Nucleus accumbens (tissue), 56 donors: Measurements from ENCODE around the gene STXBP6.
A peak's percentile ranks its signal among the peaks of the same experiment; 100 is the strongest.

ENCODE experiments used
- DNase-seq, 56 donors: peaks; one replicate each; lab custom pipeline; 2025; lab: John Stamatoyannopoulos, UW

STXBP6 gene

GRCh38 chr14:25052921-25053320 lies 3.0 kb upstream of the STXBP6 start:
- DNase-seq: no peak

GRCh38 chr14:25052385-25052784 lies 2.4 kb upstream of the STXBP6 start:
- no peak for DNase-seq

GRCh38 chr14:25050269-25051150 lies 563 bp upstream of the STXBP6 start:
- DNase-seq: peak in 7 of 56 donors; percentile 4 to 66 (median 35)

- peak in 12 of 56 donors; percentile 37 to 64 (median 50) for DNase-seq
Observed at GRCh38 chr14:25049093-25049567, 817 bp downstream of the STXBP6 start.

GRCh38 chr14:25048170-25049016 lies 1.6 kb downstream of the STXBP6 start:
- peak in 32 of 56 donors; percentile 5 to 70 (median 29) for DNase-seq

GRCh38 chr14:25046301-25046943 lies 3.5 kb downstream of the STXBP6 start:
- no peak for DNase-seq

GRCh38 chr14:25044106-25044698 lies 5.7 kb downstream of the STXBP6 start:
- DNase-seq: no peak

- DNase-seq: peak in 32 of 56 donors; percentile 9 to 73 (median 34)
Observed at GRCh38 chr14:25042362-25043299, 7.3 kb downstream of the STXBP6 start.

- no peak for DNase-seq
Observed at GRCh38 chr14:25041898-25042297, 8.0 kb downstream of the STXBP6 start.

- no peak for DNase-seq
Observed at GRCh38 chr14:25041484-25041883, 8.5 kb downstream of the STXBP6 start.

GRCh38 chr14:25039933-25040332 lies 10.0 kb downstream of the STXBP6 start:
- no peak for DNase-seq

- DNase-seq: no peak
Observed at GRCh38 chr14:25038044-25038668, 11.8 kb downstream of the STXBP6 start.

- DNase-seq: no peak
Observed at GRCh38 chr14:25037032-25037431, 12.9 kb downstream of the STXBP6 start.

- DNase-seq: no peak
Observed at GRCh38 chr14:25034803-25035681, 14.9 kb downstream of the STXBP6 start.

- no peak for DNase-seq
Observed at GRCh38 chr14:25033358-25033757, 16.6 kb downstream of the STXBP6 start.

GRCh38 chr14:25032092-25032784 lies 17.7 kb downstream of the STXBP6 start:
- no peak for DNase-seq
